Chondrocyte (in vitro differentiated cells): ENCODE measurements around the gene RIC8B. TPM values are rescaled to one million over a fixed set of nuclear protein-coding genes. Genes with fewer than 3 reads are reported as not detected.

ENCODE experiments used
- DNase-seq: peaks from one replicate; pipeline ENCODE4 v3.0.0; 2021; ENCODE audit warnings: mixed read lengths, low spot score
- H3K27ac Mint-ChIP-seq: one replicate; pipeline ENCODE4 v1.8.0; 2021; ENCODE audit warnings: mild to moderate bottlenecking, moderate library complexity, mixed read lengths; ENCODE audit not compliant: unreplicated experiment
- H3K27me3 Mint-ChIP-seq: 2 replicates; pipeline ENCODE4 v1.8.0; 2021; ENCODE audit warnings: low read depth, mixed read lengths
- H3K36me3 Mint-ChIP-seq: 2 replicates; pipeline ENCODE4 v1.8.0; 2021; ENCODE audit warnings: low read depth, mixed read lengths
- H3K4me1 Mint-ChIP-seq: 2 replicates; pipeline ENCODE4 v1.8.0; 2021; ENCODE audit warnings: low read depth, mild to moderate bottlenecking, mixed read lengths
- H3K4me3 Mint-ChIP-seq: one replicate; pipeline ENCODE4 v1.8.0; 2021; ENCODE audit warnings: mild to moderate bottlenecking, moderate library complexity, mixed read lengths; ENCODE audit not compliant: unreplicated experiment
- H3K9me3 Mint-ChIP-seq: 2 replicates; pipeline ENCODE4 v1.8.0; 2021; ENCODE audit warnings: low read depth, mixed read lengths
- CTCF ChIP-seq: fragments of 200-600 bp; sonication (generic); IDR thresholded peaks from 2 replicates; pipeline ENCODE4 v1.5.0; 2021; ENCODE audit warnings: antibody characterized with exemption, mild to moderate bottlenecking, moderate library complexity
- total RNA-seq: library from RNA; stranded (reverse); gene quantifications from 3 replicates; pipeline ENCODE4 v1.2.1, GENCODE V29; 2021

The RIC8B gene
- total RNA-seq, 1 donor from 2014 or later = 12.3 TPM

DNA sequence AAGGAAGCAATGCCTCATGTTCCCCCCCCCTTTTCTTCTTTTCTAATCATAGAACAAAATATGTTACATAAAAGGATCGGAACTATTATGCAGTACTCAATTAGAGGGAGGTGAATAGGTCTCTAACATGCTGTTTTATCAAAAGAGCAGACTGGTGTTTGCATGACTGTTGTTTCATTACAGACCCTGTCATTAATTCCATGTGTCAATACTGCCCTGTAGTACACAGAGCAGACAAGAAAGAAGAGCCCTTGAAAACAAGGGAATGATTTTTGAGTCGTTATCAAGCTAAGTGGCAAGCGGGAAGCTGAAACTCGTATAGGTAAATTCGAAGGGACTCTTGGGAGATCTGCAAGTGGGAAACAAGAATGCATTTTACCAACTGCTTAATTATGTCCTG lies 104.3 kb downstream of the RIC8B start:
- Mint-ChIP-seq H3K4me1 (peaks cover 5% of the 10 kb centered on the region), H3K9me3 (no peaks in the 10 kb centered on the region), H3K36me3 (peaks cover 15% of the 10 kb centered on the region), H3K27ac (no peak overlapping the region), H3K27me3 (no peaks in the 10 kb centered on the region), H3K4me3 (no peak overlapping the region)
- TF ChIP-seq CTCF = no peak
- DNase-seq = no peak

DNA sequence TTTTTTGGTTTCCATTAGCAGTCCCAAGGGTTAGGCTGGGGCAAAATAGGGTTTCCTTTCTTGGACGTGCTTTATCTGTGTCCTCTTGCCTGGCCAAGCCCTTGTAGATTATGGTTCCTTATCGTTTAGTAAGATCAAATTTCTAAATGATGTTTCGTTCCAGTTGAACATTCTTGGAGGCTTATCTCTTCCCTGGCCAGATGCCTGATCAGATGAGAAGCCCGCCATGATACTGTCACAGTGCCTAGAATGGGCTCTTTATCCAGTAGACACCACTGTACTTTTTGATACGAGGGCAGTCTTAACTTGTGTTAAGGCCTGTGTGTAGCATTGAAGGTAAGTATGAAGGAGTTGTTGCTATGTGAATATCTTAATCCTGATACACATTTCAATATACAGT lies 105.1 kb downstream of the RIC8B start:
- Mint-ChIP-seq H3K4me3 (no peak overlapping the region), H3K36me3 (peaks cover 18% of the 10 kb centered on the region), H3K27ac (no peak overlapping the region), H3K4me1 (peaks cover 5% of the 10 kb centered on the region), H3K27me3 (no peaks in the 10 kb centered on the region), H3K9me3 (no peaks in the 10 kb centered on the region)
- TF ChIP-seq CTCF = no peak
- no peak for DNase-seq

DNA sequence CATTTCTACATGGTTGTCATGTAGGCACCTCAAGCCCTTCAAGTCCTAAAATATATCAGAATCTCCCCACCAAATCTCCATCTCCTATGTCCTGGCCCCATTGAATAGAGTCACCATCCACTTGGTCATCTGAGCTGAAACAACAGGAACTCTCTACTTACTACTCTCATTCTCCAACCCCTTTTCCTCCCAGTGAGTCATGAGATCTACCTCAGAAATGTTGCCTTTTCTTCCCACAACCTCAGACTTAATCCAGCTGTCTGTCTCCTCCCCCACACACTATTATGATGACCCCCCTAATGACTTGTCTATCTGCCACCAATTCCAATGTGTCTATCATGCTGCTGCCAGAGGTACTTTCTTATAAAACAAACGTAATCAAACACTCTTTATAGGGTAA lies 108.9 kb downstream of the RIC8B start:
- no peak overlapping the region for H3K27ac Mint-ChIP-seq
- no peak overlapping the region for H3K4me3 Mint-ChIP-seq
- H3K27me3 Mint-ChIP-seq = no peaks in the 10 kb centered on the region
- TF ChIP-seq CTCF = no peak
- H3K4me1 Mint-ChIP-seq = peaks cover 5% of the 10 kb centered on the region
- H3K9me3 Mint-ChIP-seq = no peaks in the 10 kb centered on the region
- peaks cover 28% of the 10 kb centered on the region for H3K36me3 Mint-ChIP-seq
- DNase-seq = no peak

GRCh38 chr12:106885026-106885425 lies 110.5 kb downstream of the RIC8B start:
- no peak for TF ChIP-seq CTCF
- no peaks in the 10 kb centered on the region for H3K9me3 Mint-ChIP-seq
- peaks cover 5% of the 10 kb centered on the region for H3K4me1 Mint-ChIP-seq
- no peak for DNase-seq
- no peaks in the 10 kb centered on the region for H3K27me3 Mint-ChIP-seq
- no peak overlapping the region for H3K27ac Mint-ChIP-seq
- H3K4me3 Mint-ChIP-seq = no peak overlapping the region
- peaks cover 30% of the 10 kb centered on the region for H3K36me3 Mint-ChIP-seq

GRCh38 chr12:106885541-106886249 lies 111.2 kb downstream of the RIC8B start:
- H3K27me3 Mint-ChIP-seq = no peaks in the 10 kb centered on the region
- H3K9me3 Mint-ChIP-seq = no peaks in the 10 kb centered on the region

More at GRCh38 chr12:106885541-106886249, 111.2 kb downstream of the RIC8B start:
- TF ChIP-seq CTCF = no peak
- no peak for DNase-seq
- Mint-ChIP-seq H3K36me3 (peaks cover 30% of the 10 kb centered on the region), H3K4me1 (peaks cover 5% of the 10 kb centered on the region), H3K27ac (no peak overlapping the region), H3K4me3 (no peak overlapping the region)
